ENCODE measurements around the gene MERTK. TPM values are rescaled to one million over a fixed set of nuclear protein-coding genes. Genes with fewer than 3 reads are reported as not detected.
A peak's percentile ranks its signal among the peaks of the same experiment; 100 is the strongest.
"Not testable (repeated sequence)": the region's sequence is repeated elsewhere in the genome, so short reads cannot be mapped to it uniquely, and the experiment has no call there.

The MERTK gene
- polyA plus RNA-seq, 5 donors: 12.7 to 22.2 (median 17.6) TPM

GRCh38 chr2:112008910-112009485 lies 110.6 kb downstream of the MERTK start:
- DNase-seq: no peak

- DNase-seq: no peak
These were observed 112.3 kb downstream of the MERTK start for GRCh38 chr2:112010751-112011150.

DNA sequence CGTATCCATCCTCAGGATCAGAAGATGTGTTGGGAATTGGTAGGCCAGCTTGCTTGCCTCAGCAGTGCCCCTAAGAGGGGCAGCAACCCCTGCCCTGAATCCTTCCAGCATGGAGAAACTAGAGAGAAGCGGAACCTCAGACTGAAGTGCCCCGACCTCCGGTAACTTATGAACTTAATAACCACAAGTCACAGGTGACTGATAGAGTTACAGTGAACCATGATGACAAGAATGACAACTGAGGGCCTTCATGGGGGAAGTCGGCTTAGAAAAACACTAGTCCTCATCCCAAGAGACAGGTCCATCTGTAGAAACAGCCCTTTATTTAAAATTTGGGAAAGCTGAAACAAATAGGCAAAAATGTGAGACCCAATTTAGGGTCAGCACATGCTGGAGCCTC lies 114.1 kb downstream of the MERTK start:
- no peak for DNase-seq

- no peak for DNase-seq
These were observed 120.4 kb downstream of the MERTK start for GRCh38 chr2:112018846-112019245.

GRCh38 chr2:112019569-112019982 lies 121.2 kb downstream of the MERTK start:
- DNase-seq: no peak

DNA sequence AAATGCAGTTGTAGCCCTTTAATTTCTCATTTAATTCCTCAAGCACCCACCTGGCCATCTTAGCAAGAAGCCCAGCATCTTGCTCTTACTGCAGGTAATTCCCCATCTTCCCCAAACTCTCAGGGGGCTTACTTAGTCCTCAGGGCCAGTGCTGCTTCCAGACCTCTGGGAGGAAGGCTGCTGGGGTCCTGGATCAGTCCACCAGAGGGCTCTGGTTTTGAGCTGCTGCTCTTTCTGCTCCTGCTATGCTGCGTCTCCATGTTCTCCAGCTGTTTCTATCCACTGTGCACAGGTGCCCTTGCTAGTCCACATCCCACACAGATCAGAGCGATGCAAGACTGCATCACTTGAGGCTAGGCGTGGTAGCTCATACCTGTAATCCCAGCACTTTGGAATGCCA lies 122.2 kb downstream of the MERTK start:
- DNase-seq: no peak

- DNase-seq: no peak
These were observed 122.9 kb downstream of the MERTK start for GRCh38 chr2:112021290-112021689.

GRCh38 chr2:112021781-112022231 lies 123.4 kb downstream of the MERTK start:
- no peak for DNase-seq

- no peak for DNase-seq
These were observed 125.3 kb downstream of the MERTK start for GRCh38 chr2:112023707-112024106.

GRCh38 chr2:112024231-112024630 lies 125.8 kb downstream of the MERTK start:
- no peak for DNase-seq

DNA sequence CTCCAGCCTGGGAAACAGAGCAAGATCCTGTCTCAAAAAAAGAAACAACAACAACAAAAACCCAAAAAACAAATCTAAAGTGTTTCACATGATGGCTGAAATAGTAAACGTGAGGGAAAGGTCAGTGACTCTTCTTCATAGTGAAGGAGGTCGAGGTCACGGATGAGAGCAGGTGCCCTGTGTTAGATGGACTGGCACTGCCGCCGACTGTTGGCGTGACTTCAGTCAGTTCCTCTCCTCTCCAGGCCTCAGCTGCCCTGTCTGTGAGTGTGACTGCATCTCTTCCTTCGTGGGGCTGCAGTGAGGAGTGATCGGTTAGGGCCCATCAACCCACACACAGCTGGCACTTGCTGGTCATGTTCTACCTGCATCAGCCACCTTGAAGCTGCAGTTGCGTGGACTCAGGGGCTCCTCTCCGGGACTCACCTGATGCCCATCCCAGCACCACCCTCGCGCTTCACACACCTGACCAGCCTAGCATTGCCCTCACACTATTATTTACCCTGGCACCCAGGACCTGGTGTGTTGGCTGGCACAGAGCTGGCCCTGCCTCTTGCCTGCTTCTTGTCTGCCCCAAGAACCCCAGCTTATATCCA lies 126.6 kb downstream of the MERTK start:
- no peak for DNase-seq

DNA sequence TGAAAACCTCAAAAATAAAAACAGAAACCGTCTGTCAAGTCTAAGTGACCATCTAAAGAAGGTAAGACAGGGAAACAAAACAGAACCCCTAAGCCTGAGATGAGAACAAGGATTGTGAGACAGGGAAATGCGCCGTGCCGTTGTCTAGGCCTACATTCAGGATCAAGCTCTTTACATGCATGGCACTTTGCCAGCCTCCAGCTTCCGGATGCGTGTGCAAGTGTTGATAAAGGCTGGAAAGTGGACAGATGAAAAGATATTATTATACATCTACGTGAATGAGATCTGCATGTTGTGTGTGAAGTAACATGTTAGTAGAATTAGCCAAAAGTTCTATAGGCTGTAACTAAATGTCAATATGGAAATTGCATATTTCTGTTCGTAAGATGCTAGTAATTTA lies 128.1 kb downstream of the MERTK start:
- DNase-seq: no peak

DNA sequence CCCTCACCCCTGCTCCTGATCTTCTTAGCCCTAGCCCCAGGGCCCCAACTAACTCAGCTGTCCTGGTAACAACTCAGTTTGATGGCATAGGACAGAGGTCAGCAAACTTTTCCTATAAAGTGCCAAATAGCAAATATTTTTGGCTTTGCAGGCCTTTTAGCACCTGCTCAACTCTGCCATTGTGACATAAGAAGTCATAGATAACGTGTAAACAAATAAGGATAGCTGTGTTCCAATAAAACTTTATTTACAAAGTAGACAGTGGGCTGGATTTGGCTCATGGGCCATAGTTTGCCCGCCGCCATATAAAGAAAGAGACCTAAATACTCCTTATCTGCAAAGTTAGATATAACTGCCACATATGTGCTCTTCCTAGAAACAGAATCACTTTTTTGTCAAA lies 129.4 kb downstream of the MERTK start:
- no peak for DNase-seq

- DNase-seq: no peak
These were observed 130.8 kb downstream of the MERTK start for GRCh38 chr2:112029164-112029563.

- DNase-seq: peak in 1 of 2 donors; percentile 46
These were observed 133.2 kb downstream of the MERTK start for GRCh38 chr2:112031473-112032223.

DNA sequence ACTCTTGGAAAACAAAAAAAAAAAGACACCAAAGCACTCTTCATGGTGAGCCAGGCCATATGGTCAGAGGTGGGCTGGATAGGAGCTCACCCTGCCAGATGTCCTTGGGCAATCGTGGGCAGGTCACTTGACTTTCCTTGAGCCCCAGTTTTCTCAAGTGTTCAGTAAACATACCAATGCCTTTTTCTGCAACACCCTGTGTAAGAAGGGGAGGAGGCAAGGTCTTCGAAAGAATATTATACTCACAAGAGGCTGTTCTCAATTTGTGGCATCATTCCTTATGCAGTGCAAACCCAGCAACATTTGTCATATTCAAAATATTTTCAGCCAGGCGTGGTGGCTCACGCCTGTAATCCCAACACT lies 133.8 kb downstream of the MERTK start:
- no peak for DNase-seq

GRCh38 chr2:112032689-112033465 lies 134.5 kb downstream of the MERTK start:
- no peak for DNase-seq

GRCh38 chr2:112033600-112033999 lies 135.2 kb downstream of the MERTK start:
- no peak for DNase-seq

DNA sequence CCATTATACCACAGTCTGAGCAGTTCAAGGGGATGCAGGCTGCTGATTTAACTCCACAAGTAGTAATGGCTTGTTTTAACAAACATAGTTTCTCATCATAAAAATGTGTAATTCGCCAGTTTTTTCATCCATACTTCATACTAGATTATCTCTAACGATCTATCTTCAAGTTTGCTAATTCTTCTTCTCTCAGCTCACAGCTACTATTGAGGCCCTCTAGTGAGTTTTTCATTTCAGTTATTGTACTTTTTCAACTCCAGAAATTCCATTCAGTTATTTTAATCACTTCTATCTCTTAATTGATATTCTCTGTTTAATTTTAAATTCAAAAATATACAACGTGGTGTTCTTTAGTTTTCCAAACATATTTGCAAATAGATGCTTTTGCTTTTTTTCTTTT lies 136.5 kb downstream of the MERTK start:
- no peak for DNase-seq

GRCh38 chr2:112035786-112036185 lies 137.4 kb downstream of the MERTK start:
- no peak for DNase-seq

DNA sequence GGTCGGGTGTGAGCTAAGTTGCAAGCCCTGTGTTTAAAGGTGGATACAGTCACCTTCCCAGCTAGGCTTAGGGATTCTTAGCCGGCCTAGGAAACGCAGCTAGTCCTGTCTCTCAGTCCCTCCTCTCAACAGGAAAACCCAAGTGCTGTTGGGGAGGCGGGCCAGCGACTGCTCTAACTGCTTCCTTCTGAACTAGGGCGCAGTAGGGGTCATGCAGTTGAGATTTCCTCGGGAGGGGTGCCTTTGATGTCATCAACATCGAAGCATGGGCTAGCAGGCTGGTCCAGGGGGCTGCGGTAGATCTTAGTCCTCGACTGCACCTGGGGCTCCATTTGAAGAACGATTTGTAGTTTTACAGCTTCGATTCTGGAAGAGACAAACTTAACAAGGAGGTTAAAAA lies 141.1 kb downstream of the MERTK start:
- not testable (repeated sequence) for DNase-seq

GRCh38 chr2:112040066-112040465 lies 141.7 kb downstream of the MERTK start:
- not testable (repeated sequence) for DNase-seq
